ENCODE data around the gene PTPN14. TPM values are rescaled to one million over a fixed set of nuclear protein-coding genes. Genes with fewer than 3 reads are reported as not detected.

Gene PTPN14
- total and polyA plus RNA-seq, 2 experiments from 2014 or later: 18.7 to 70.2 TPM

- Mint-ChIP-seq H3K9me3 (no peaks in the 10 kb centered on the region), H3K27ac (no peak overlapping the region), H3K4me1 (no peaks in the 10 kb centered on the region), H3K4me3 (no peak overlapping the region), H3K36me3 (ENCODE audit: low read depth) (peaks cover 46% of the 10 kb centered on the region), H3K27me3 (ENCODE audit: insufficient read depth, low read depth, poor library complexity) (peaks cover 2% of the 10 kb centered on the region)
- no peak for TF ChIP-seq JUNB (IDR thresholded peaks at IDR 0.05; ENCODE audit: unreplicated experiment)
- TF ChIP-seq EZH2phosphoT487 (IDR thresholded peaks at IDR 0.05; ENCODE audit: unreplicated experiment): no peak
- TF ChIP-seq POLR2AphosphoS5 (IDR thresholded peaks at IDR 0.05; ENCODE audit: low read depth): no peak
- no peak for TF ChIP-seq REST (IDR thresholded peaks at IDR 0.05; ENCODE audit: unreplicated experiment)
- TF ChIP-seq ZNF331 (CRISPR knock-in tag; IDR thresholded peaks at IDR 0.05; ENCODE audit: low read depth): no peak
- TF ChIP-seq NANOG (IDR thresholded peaks at IDR 0.05; ENCODE audit: borderline replicate concordance): no peak
- TF ChIP-seq EZH2 (IDR thresholded peaks at IDR 0.05; ENCODE audit: low read depth, unreplicated experiment): no peak
- no peak for TF ChIP-seq ZNF114 (CRISPR knock-in tag; IDR thresholded peaks at IDR 0.05)
- TF ChIP-seq CREB1 (CRISPR knock-in tag; IDR thresholded peaks at IDR 0.05; ENCODE audit: low read depth): no peak
- TF ChIP-seq ETS1 (IDR thresholded peaks at IDR 0.05): no peak
- TF ChIP-seq ZNF462 (CRISPR knock-in tag; IDR thresholded peaks at IDR 0.05): no peak
- TF ChIP-seq STAT1 (IDR thresholded peaks at IDR 0.05; ENCODE audit: unreplicated experiment): no peak
- TF ChIP-seq CTCF (conservative IDR thresholded peaks at IDR 0.05; ENCODE audit: low read depth in 2 of 2): no peak
- Histone ChIP-seq H3K36me3 (ENCODE audit: insufficient read depth) (peaks cover 10% of the 10 kb centered on the region), H3K79me2 (replicated peaks; ENCODE audit: insufficient read depth) (0 out of 2 replicates have a peak, but pooled peaks cover 2% of the 10 kb centered on the region), H4K20me1 (replicated peaks; ENCODE audit: insufficient read depth) (no peaks in the 10 kb centered on the region), H3K4me2 (no peak overlapping the region), H3K9me2 (ENCODE audit: insufficient read depth) (no peaks in the 10 kb centered on the region), H2AFZ (no peak overlapping the region), H3K4me3 (no peak overlapping the region), H3K4me1 (ENCODE audit: insufficient read depth) (no peaks in the 10 kb centered on the region), H3F3A (replicated peaks; ENCODE audit: low read depth) (no peaks in the 10 kb centered on the region), H3K27ac (ENCODE audit: low read depth) (no peak overlapping the region), H3K27me3 (ENCODE audit: insufficient read depth) (no peaks in the 10 kb centered on the region)
- DNase-seq (ENCODE audit: low spot score): no peak
- ATAC-seq: no peak
Measured at GRCh38 chr1:214364786-214365295, 186.6 kb downstream of the PTPN14 start.

Measured in GM23338 (cell line).